ENCODE data around the gene CDX4.
A peak's percentile ranks its signal among the peaks of the same experiment; 100 is the strongest.
"Not testable (repeated sequence)": the region's sequence is repeated elsewhere in the genome, so short reads cannot be mapped to it uniquely, and the experiment has no call there.

The CDX4 gene

DNA sequence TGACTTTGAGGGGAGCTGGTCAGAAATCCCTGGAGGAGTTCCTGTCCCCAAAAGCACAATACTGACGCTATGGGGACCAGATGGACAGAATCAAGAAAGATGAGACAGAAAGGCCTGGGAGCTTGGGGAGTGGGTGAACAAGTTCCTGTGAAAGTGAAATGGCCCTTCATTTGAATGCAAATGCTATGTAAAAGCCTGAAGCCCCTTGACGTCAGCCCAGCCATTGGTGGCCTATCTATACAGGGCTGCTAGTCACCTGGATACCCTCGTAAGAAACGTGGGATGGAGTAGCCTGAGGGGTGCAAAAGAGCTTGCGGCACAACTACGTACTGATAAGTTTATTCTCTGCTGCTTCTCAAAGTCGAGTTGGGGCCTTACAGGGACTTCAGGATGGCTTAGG lies at the start of gene CDX4:
TSS of gene CDX4 (plus strand) at position 223 of the 400 bp plus-strand sequence. CDS start 201 bp downstream, outside the sequence.
- DNase-seq (ENCODE audit: low spot score), result no peak

DNA sequence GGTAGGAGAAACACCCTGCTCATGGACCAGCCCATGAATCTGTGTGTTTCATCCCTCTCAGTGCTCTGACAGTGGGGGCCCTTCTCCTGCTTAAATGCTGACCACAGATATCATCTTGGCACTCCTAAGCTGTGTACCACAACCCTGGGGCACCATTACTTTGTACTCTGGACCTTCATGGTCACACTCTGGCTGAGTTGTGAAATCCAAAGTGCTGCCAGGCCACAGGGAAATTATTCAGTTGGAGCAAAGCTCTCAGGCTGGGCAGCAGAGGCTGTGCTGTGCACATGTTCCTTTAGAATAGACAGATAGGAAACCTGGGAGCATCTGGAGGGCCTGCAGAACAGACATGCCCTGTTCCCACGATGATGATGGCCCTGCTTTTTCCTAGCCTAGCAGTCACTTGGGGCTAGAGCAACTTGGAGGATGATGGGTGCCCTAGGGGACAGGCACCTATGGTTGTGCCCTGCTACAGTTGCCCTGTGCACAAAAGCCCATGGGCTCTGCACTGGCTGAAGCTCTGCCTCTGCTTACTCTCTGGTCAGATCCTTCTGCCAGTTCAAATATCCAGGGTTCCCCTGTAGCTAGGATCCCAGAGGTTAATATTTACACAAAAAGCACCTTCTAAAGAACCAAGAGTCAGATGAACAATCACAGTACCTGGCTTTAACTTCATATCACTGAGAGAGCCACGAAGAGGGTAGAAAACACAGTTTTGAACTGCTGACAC lies 48.5 kb upstream of the CDX4 start:
- DNase-seq (ENCODE audit: low spot score), result no peak

- peak; percentile 26 for DNase-seq (ENCODE audit: low spot score)
Observed at GRCh38 chrX:73400136-73400748, 46.6 kb upstream of the CDX4 start.

DNA sequence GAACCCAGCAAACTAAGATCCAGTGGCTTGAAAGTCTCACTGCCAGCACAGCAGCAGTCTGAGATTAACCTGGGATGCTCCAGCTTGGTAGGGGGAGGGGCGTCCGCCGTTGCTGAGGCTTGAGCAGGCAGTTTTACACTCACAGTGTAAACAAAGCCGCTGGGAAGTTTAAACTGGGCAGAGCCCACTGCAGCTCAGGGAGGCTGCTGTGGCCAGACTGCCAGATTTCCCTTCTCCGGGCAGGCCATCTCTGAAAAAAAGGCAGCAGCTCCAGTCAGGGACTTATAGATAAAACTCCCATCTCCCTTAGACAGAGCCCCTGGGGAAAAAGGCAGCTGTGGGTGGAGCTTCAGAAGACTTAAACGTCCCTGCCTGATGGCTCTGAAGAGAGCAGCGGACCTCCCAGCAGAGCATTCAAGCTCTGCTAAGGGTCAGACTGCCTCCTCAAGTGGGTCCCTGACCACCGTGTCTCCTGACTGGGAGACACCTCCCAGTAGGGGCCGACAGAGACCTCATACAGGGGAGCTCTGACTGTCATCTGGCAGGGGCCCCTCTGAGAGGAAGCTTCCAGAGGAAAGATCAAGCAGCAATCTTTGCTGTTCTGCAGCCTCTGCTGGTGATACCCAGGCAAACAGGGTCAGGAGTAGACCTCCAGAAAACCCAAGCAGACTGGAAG lies 45.1 kb upstream of the CDX4 start:
- DNase-seq (ENCODE audit: low spot score), result no peak

DNA sequence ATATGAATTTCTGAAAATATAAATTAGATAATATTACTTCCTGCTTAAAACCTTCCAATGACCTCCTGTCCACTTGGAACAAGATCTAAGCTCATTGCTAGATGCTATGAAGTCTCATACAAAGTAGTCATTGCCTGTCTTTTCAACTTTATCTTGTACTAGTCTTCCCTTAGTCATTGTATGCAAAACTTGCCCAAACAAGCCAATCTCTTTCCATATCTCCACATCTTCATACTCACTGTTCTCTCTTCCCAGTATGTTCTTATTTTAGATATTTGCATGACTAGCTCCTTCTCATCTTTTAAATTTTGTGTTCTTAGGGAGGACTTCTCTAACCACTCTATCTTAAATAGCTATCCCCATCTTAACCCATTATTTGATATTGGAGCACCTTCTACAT lies 33.9 kb upstream of the CDX4 start:
- no peak for DNase-seq (ENCODE audit: low spot score)

- DNase-seq (ENCODE audit: low spot score), result no peak
Observed at GRCh38 chrX:73447311-73447794, 500 bp downstream of the CDX4 start.

- no peak for DNase-seq (ENCODE audit: low spot score)
Observed at GRCh38 chrX:73448379-73448778, 1.5 kb downstream of the CDX4 start.

DNA sequence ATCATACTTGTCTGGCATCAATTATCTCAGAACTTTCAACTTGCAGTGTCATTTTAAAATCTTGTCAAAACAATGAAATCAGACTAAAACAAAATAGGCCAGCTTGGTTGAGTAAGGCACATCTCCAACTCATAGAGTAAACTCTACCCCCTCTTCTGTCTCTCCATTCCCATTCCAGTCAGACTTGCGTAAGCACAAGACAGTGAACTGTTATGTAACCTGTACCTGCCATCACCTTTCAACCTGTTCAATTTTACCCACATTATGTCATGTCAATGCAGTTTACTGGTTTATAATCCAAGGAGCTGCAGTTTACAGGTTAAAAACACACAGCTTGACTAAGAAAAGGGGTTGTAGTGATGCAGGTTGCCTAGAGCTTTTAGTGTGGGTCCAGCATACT lies 8.3 kb downstream of the CDX4 start:
- DNase-seq (ENCODE audit: low spot score), result no peak

DNA sequence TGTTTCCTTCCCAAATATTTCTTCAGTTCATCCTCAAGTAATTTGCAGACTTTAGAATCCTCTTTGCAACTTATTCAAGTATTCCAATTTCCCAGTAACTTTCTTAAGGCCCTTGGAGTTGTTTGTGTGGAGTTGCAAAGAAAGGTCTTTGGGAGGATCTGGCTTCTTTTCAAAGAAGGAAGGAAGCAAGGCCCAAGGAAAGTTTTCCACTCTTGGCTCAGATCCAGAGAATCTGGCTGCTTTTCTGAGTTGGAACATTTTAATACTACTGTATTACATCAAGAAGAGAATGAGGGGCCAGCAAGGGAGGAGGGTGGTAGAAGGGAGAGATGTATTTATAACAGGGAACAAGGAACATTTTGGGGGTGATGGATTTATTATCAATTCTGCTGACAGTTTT lies 10.5 kb downstream of the CDX4 start:
- no peak for DNase-seq (ENCODE audit: low spot score)

DNA sequence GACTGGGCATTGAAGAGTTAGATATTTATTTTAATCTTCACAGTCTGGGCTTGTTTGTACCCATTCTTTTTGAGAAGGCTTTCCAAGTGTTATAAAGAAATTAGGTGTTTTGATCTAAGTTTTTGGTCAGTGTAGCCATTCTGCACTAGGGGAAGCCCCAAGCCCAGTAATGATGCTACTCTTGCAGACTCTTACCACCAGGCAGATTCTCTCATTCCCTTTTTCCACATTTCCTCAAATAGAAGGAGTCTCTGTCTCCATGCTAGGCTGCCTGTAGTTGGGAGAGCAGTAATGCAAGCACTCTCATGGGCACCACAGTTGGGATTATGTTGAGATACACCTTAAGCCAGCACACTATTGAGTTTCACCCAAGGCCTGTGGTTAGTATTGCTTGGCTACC lies 21.5 kb downstream of the CDX4 start:
- DNase-seq (ENCODE audit: low spot score), result no peak

DNA sequence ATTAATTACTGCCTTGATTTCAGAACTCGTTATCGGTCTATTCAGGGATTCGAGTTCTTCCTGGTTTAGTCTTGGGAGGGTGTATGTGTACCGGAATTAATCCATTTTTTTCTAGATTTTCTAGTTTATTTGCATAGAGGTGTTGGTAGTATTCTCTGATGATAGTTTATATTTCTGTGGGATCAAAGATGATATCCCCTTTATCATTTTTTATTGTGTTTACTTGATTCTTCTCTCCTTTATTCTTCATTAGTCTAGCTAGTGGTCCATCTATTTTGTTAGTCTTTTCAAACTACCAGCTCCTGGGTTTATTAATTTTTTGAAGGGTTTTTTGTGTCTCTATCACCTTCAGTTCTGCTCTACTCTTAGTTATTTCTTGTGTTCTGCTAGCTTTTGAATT lies 32.1 kb downstream of the CDX4 start:
- no peak for DNase-seq (ENCODE audit: low spot score)

DNA sequence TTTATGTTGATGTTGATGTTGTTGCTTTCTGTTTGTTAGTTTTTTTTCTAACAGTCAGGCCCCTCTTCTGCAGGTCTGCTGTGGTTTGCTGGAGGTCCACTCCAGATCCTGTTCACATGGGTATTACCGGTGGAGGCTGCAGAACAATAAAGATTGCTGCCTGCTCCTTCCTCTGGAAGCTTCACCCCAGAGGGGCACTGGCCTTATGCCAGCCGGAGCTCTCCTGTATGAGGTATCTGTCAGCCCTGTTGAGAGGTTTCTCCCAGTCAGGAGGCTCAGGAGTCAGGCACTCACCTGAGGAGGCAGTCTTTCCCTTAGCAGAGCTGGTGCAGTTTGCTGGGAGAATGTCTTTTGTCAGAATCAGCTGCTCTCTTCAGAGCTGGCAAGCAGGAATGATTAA lies 34.7 kb downstream of the CDX4 start:
- DNase-seq (ENCODE audit: low spot score), result no peak

DNA sequence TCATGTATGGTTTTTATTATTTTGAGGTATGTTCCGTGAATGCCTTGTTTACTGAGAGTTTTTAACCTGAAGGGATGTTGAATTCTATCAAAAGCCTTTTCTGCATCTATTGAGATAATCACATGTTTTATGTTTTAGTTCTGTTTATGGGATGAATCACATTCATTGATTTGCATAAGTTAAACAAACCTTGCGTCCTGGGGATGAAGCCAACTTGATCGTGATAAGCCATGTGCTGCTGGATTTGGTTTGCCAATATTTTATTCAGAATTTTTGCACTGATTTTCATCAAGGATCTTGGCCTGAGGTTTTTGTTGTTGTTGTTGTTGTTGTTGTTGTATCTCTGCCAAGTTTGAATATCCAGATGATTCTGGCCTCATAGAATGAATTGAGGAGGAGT lies 43.8 kb downstream of the CDX4 start:
- DNase-seq (ENCODE audit: low spot score), result no peak

GRCh38 chrX:73492178-73492577 lies 45.3 kb downstream of the CDX4 start:
- DNase-seq (ENCODE audit: low spot score), result not testable (repeated sequence)

All from RKO (cell line).